RWPE1 (cell line): ENCODE results near the gene FOSL2.
"Not testable (repeated sequence)": the region's sequence is repeated elsewhere in the genome, so short reads cannot be mapped to it uniquely, and the experiment has no call there.

Experiments
- CTCF ChIA-PET: fragments of 350-600 bp; sonication (Branson Sonifier 250); formaldehyde crosslinking; extraction: SDS; loops from one replicate; lab custom pipeline; 2021; lab: Yijun Ruan, JAX
- POLR2A ChIA-PET: fragments of 400-600 bp; formaldehyde crosslinking; extraction: SDS; loops from one replicate; lab custom pipeline; 2020; ENCODE audit warnings: antibody characterized with exemption; ENCODE audit not compliant: low non-redundant PET; lab: Yijun Ruan, JAX
- DNase-seq: peaks from one replicate; pipeline ENCODE4 v3.0.0; 2012; ENCODE audit warnings: low spot score
- H3K27ac ChIP-seq: fragments of 450-650 bp; 2 replicates; pipeline ENCODE4 v1.5.1; 2017
- TF ChIP-seq, protein P1 (sequence below): fragments of 450-650 bp; conservative IDR thresholded peaks from 2 replicates; pipeline ENCODE4 v1.5.1; 2017; ENCODE audit warnings: low read depth, mild to moderate bottlenecking

FOSL2 gene

DNA sequence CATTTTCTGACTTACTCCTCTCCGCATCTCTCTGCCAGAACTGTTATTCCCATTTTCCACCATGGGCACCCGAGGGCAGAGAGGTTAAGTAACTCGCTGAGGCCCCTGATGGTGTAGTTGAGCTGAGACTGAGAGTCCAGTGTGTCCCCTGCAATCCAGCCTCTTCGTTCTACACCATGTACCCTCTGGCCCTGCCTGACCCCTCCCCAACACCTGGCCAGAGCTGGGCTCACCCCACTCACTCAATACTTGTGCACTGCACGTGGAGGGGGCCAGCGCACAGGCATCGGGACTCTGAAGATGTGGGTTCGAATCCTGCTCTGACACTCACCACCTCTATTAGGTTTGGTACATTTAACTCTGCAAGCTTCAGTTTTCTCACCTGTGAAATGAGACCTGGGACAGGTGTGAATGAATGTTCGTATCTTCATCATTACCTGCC, 24.3 kb upstream of the FOSL2 start:
- H3K27ac ChIP-seq, result 0 out of 2 replicates have a peak overlapping the region, but pooled peaks have one; percentile 12
- ChIA-PET CTCF (no interaction called here), POLR2A (no interaction called here)
- TF ChIP-seq, protein P1, sequence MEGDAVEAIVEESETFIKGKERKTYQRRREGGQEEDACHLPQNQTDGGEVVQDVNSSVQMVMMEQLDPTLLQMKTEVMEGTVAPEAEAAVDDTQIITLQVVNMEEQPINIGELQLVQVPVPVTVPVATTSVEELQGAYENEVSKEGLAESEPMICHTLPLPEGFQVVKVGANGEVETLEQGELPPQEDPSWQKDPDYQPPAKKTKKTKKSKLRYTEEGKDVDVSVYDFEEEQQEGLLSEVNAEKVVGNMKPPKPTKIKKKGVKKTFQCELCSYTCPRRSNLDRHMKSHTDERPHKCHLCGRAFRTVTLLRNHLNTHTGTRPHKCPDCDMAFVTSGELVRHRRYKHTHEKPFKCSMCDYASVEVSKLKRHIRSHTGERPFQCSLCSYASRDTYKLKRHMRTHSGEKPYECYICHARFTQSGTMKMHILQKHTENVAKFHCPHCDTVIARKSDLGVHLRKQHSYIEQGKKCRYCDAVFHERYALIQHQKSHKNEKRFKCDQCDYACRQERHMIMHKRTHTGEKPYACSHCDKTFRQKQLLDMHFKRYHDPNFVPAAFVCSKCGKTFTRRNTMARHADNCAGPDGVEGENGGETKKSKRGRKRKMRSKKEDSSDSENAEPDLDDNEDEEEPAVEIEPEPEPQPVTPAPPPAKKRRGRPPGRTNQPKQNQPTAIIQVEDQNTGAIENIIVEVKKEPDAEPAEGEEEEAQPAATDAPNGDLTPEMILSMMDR, result no peak
- DNase-seq, result no peak

GRCh38 chr2:28369358-28369757, 23.3 kb upstream of the FOSL2 start:
- no peak for DNase-seq
- ChIA-PET CTCF (interaction anchor here (1.6 kb wide), 1 partner anchor 7 kb away, joined by 3 read pairs; no protein-coding TSS in a partner anchor), POLR2A (no interaction called here)
- TF ChIP-seq, protein P1, result no peak
- H3K27ac ChIP-seq, result peak overlapping the region; percentile 77

DNA sequence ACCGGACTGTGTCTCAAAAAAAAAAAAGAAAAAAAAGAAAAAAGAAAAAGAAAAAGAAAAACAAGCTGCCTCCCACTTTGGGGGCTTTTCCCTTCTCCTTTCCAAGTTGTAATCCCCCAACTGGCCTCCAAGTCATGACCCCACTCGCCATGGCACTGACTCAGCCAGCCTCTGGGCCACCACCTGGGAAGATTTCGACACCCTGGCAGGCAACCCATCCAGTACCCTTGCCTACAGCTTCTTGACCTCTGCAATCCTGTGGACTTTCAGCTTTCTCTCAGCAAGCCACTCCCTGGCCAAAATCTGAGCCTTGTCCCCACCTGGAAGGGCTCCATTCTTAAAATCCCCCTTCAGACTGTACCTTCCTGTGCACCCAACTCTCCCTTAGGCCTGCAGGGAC, 22.3 kb upstream of the FOSL2 start:
- peak; percentile 38 for DNase-seq
- ChIA-PET CTCF (interaction anchor here (1.6 kb wide), 1 partner anchor 8 kb away, joined by 3 read pairs; no protein-coding TSS in a partner anchor), POLR2A (interaction anchor here (0.8 kb wide), 1 partner anchor 22 kb away, joined by 4 read pairs; the partner anchor contains the start of gene FOSL2)
- TF ChIP-seq, protein P1, result no peak
- peak overlapping the region; percentile 77 for H3K27ac ChIP-seq

DNA sequence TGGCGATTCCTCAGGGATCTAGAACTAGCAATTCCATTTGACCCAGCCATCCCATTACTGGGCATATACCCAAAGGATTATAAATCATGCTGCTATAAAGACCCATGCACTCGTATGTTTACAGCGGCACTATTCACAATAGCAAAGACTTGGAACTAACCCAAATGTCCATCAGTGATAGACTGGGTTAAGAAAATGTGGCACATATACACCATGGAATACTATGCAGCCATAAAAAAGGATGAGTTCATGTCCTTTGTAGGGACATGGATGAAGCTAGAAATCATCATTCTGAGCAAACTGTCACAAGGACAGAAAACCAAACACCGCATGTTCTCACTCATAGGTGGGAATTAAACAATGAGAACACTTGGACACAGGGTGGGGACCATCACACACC, 20.9 kb upstream of the FOSL2 start:
- DNase-seq, CTCF ChIA-PET, POLR2A ChIA-PET: not testable (repeated sequence)

DNA sequence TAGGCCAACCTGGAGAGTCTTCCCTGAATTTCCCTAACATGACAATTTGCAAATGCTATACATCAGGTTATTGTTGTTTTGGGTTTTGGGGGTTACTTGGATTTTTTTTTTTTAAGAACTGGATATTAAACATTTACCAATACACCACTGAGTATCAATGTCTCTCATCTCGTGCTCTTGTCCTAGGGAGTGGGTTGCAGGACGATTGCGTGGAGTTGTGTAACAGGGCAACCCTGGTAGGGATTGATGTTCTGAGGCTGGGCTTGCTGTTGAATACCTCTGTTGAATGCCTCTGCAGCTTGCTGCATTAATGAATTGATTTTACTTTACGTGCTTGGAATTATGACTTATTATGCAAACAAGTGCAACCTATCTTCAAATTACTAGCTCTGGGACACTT, 18.8 kb upstream of the FOSL2 start:
- CTCF ChIA-PET, result no interaction called here
- POLR2A ChIA-PET, result no interaction called here
- TF ChIP-seq, protein P1, result no peak
- no peak overlapping the region for H3K27ac ChIP-seq
- no peak for DNase-seq

More for the DNA sequence above, 20.9 kb upstream of the FOSL2 start:
- not testable (repeated sequence) for H3K27ac ChIP-seq

GRCh38 chr2:28374331-28374730, 18.3 kb upstream of the FOSL2 start:
- CTCF ChIA-PET, result no interaction called here
- POLR2A ChIA-PET, result no interaction called here
- DNase-seq, result no peak
- TF ChIP-seq, protein P1, result no peak
- 0 out of 2 replicates have a peak overlapping the region, but pooled peaks have one; percentile 18 for H3K27ac ChIP-seq

DNA sequence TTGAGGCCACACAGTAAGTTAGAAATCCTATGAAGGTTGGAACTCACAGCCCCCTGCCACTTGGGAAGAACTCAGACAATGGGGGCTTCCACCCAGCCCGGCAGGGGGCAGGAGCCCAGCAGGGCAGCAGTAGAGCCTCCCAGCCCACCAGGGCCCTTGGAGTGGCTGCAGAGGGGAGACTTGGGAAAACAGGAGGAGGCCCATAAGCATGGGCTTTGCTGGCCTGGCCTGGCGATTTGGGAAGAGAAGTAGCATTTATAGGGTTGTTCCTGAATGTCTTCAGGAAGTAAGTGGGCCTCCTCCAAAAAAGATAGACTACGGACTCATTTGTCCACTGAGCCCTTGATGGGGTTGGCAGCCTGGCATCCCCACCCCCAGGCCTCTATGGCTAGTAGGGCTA, 17.4 kb upstream of the FOSL2 start:
- CTCF ChIA-PET, result no interaction called here
- POLR2A ChIA-PET, result no interaction called here
- DNase-seq, result no peak
- TF ChIP-seq, protein P1, result no peak
- peak overlapping the region; percentile 99 for H3K27ac ChIP-seq
